Heart left ventricle (tissue), 16 donors: ENCODE data around the gene LRMDA. TPM values are rescaled to one million over a fixed set of nuclear protein-coding genes. Genes with fewer than 3 reads are reported as not detected.

Experiments
- ATAC-seq, 4 donors: fragments of 200-7000 bp; cut with Tn5 transposase; one replicate each; pipeline ENCODE4 v1.9.1; 2020 to 2022; ENCODE audit warnings: moderate library complexity in 4 of 4, mild to moderate bottlenecking in 3 of 4, moderate number of reproducible peaks in 1 of 4
- DNase-seq, 5 donors: peaks; one replicate each; pipeline ENCODE4 v3.0.0-alpha.2; 2020
- H3K27ac ChIP-seq, 12 donors: fragments of 200-600 bp; sonication (generic) in 4 of 12; one replicate each; pipeline versions ENCODE4 v1.5.0 to v1.8.0; 2016 to 2022; ENCODE audit warnings: mild to moderate bottlenecking in 2 of 12
- H3K27me3 ChIP-seq, 9 donors: fragments of 200-600 bp; sonication (generic) in 2 of 9; one replicate each; pipeline versions ENCODE4 v1.5.1 to v1.8.0; 2016 to 2022; ENCODE audit warnings: mild to moderate bottlenecking in 3 of 9
- H3K36me3 ChIP-seq, 9 donors: fragments of 200-600 bp; sonication (generic) in 2 of 9; one replicate each; pipeline versions ENCODE4 v1.5.0 to v1.8.0; 2018 to 2022; ENCODE audit warnings: mild to moderate bottlenecking in 2 of 9
- H3K4me1 ChIP-seq, 12 donors: fragments of 200-600 bp; sonication (generic) in 4 of 12; one replicate each; pipeline versions ENCODE4 v1.5.0 to v1.8.0; 2016 to 2022; ENCODE audit warnings: mild to moderate bottlenecking in 3 of 12
- H3K4me3 ChIP-seq, 12 donors: fragments of 200-600 bp; sonication (generic) in 4 of 12; one replicate each; pipeline versions ENCODE4 v1.5.0 to v1.8.0; 2017 to 2022; ENCODE audit warnings: mild to moderate bottlenecking in 9 of 12, moderate library complexity in 4 of 12
- H3K9me3 ChIP-seq, 12 donors: fragments of 200-600 bp; sonication (generic) in 4 of 12; one replicate each; pipeline versions ENCODE4 v1.5.0 to v1.8.0; 2016 to 2022; ENCODE audit warnings: mild to moderate bottlenecking in 1 of 12
- POLR2A ChIP-seq, 2 donors: fragments of 450-650 bp; IDR thresholded peaks; one replicate each; pipeline ENCODE4 v1.6.1; 2017; ENCODE audit warnings: antibody characterized with exemption in 2 of 2, mild to moderate bottlenecking in 2 of 2, moderate library complexity in 2 of 2
- WGBS, 4 donors: extraction: QIAGEN DNeasy Blood & Tissue Kit in 2 of 4; methylation state at CpG; one replicate each; pipeline versions ENCODE4 v1.1.5 to v1.1.7; 2013 to 2018; 5-methylcytosine and 5-hydroxymethylcytosine counted together
- intact Hi-C, 10 donors: fragments of 100-400 bp; cut with DNase I; formaldehyde crosslinking; loops; one replicate each; pipeline versions ENCODE4 v1.11.1 to v1.14.2; 2022
- polyA plus RNA-seq, 2 donors: library from polyadenylated mRNA; stranded (reverse); fragments of 200-250 nt; gene quantifications; one replicate each; pipeline ENCODE4 v1.2.3, GENCODE V29; 2013
- total RNA-seq, 9 donors: library from RNA; depleted of rRNA in 2 of 9; stranded (reverse); fragments of >200 nt in 2 of 9; fragmentation: NEBNext Ultra II Directional in 3 of 9; extraction: Animal tissue kit (Norgen Biotek cat#: 25700) in 3 of 9; gene quantifications; one replicate each; pipeline versions ENCODE4 v1.1.0 to v1.2.4, GENCODE V29; 2016 to 2023
- TF ChIP-seq, protein P1 (sequence below), 12 donors: fragments of 200-600 bp; sonication (generic) in 4 of 12; IDR thresholded peaks; one replicate each; pipeline versions ENCODE4 v1.5.0 to v1.8.0; 2018 to 2022; ENCODE audit warnings: antibody characterized with exemption in 12 of 12, mild to moderate bottlenecking in 5 of 12
- donor health status: ischemic (EF 13 %, LVEDD 7.1; RV severe dilation, severe dysfunction).
- donor health status: healthy with polysubstance abuse.
- donor health status: DM: no; HTN: yes; CAD: no.
- donor health status: DM: no; HTN: no; CAD: no.
- donor health status: ischemic (EF 25% LVEDD 6.9; RV normal size, moderate dysfunction).
- donor health status: ischemic (EF 25% LVEDD 5.7; RV mildly dilated, moderate dysfunction).
- donor health status: healthy.
- donor health status: DM: yes; HTN: yes; CAD: no.
- donor health status: ischemic (EF 35%, LVEDD 5.7; RV mildly dilated, moderate dysfunction).
- donor health status: nonischemic (EF 11% LVEDD 7.7; RV severe dilation, severe dysfunction).
- donor health status: DM: yes; HTN: yes; CAD: no.
- donor health status: PGD.
- donor health status: ischemic (EF 29% LVEDD 5.4; RV normal size, mild dysfunction).
- donor health status: nonischemic (EF 23%, LVEDD 6.1; RV moderate dilation, normal function).

The LRMDA gene
- total and polyA plus RNA-seq, 11 donors, result 2.4 to 34.4 (median 14.9) TPM

DNA sequence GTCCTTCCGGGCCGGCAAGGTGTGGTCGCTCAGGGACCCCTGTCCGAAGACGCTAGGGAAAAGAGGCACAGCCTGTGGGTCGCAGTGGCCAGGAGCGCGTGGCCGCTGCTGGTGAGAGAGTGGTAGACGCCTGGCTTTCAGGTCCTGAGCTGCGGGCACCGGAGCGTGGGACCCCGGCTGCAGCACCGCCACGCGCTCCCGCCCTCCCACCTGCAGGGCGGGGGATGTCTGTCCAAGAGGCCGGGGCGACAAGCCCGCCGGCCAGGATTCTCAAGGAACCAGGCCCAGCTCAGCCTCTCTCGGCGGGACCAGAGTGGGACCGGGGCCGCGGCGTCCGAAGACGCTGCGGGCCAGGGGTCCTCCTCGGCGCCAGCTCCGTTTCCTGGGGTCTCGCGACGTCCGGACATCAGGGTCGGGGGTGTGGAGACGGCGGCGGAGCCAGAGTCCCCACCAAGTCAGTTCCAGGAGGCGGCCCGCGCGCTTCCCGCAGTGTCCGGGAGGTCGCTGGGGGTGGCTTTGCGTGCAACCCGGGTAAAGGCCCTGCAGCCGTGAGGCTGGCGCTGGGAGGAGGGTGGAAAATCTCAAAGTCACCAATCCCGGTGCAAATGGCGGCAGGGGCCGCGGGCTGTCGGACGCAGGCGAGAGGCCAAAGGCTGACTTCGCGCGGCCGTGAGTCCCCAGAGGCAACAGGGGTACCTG is 35.3 kb upstream of the LRMDA start:
- Histone ChIP-seq H3K27me3 (peaks cover 0 to 23% (median 0%) of the 10 kb centered on the region in 9 donors), H3K27ac (peak overlapping the region; percentile 51 to 100 (median 82)), H3K4me1 (peaks cover 0 to 47% (median 13%) of the 10 kb centered on the region in 12 donors), H3K9me3 (no peaks in the 10 kb centered on the region), H3K4me3 (peak overlapping the region; percentile 21 to 96 (median 60)), H3K36me3 (peaks cover 0 to 19% (median 9%) of the 10 kb centered on the region in 9 donors)
- ATAC-seq, result peak in 2 of 4 donors; percentile 2 to 13
- intact Hi-C loops, result loop anchor here (2.0 to 10.0 kb wide), 17 partner anchors 99 to 1609 kb away; no protein-coding TSS in a partner anchor
- no peak for TF ChIP-seq POLR2A (IDR thresholded peaks at IDR 0.05)
- TF ChIP-seq, protein P1, sequence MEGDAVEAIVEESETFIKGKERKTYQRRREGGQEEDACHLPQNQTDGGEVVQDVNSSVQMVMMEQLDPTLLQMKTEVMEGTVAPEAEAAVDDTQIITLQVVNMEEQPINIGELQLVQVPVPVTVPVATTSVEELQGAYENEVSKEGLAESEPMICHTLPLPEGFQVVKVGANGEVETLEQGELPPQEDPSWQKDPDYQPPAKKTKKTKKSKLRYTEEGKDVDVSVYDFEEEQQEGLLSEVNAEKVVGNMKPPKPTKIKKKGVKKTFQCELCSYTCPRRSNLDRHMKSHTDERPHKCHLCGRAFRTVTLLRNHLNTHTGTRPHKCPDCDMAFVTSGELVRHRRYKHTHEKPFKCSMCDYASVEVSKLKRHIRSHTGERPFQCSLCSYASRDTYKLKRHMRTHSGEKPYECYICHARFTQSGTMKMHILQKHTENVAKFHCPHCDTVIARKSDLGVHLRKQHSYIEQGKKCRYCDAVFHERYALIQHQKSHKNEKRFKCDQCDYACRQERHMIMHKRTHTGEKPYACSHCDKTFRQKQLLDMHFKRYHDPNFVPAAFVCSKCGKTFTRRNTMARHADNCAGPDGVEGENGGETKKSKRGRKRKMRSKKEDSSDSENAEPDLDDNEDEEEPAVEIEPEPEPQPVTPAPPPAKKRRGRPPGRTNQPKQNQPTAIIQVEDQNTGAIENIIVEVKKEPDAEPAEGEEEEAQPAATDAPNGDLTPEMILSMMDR (IDR thresholded peaks at IDR 0.05), result no peak
- WGBS, 4 donors, result 24 to 63% (median 34%) methylated on average over 32 to 65 of the region's 65 CpGs
- DNase-seq, result peak in 4 of 5 donors; percentile 14 to 61 (median 38)

DNA sequence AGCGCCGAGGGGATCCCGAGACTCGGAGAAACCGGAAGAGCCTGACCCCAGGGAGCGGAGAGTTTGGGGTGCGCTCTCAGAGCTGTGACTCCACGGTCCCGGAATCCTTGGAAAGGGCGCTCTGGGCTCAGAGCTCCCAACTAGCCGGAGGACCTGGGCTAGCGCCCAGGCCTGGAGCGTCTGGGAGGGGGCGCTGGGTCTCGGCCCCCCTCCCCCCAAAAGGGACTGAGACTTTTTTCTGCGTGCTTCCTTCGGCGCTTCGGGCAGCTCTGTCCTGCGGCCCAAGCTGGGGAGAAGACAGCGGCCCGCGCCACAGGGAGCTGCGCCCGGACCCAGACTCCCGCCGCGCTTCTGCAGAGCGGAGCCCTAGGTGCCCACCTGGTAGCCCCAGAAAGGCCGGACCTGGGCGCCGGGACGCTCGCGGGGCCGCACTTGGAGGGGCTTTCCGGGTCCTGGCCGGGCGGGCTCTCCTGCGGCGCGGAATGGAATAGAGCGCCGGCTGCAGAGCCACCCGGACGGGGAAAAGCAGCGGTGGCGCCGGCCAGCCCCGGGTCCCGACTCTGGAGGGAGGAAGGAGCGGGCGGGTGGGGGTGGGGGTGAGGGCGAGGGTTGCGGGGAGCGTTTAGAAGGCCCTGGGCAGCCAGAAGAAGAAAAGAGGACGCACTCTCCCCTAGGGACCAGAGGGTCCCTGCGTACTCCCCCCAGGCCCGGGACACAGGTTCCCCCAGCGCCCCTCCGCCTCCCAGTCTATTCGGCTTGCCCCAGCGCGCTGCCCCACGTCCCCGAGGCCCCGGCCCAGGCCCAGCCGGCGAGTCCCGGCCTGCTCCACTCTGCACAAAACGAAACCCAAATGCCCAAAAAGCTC is 34.6 kb upstream of the LRMDA start:
- Histone ChIP-seq H3K9me3 (no peaks in the 10 kb centered on the region), H3K27me3 (peaks cover 0 to 23% (median 0%) of the 10 kb centered on the region in 9 donors), H3K36me3 (peaks cover 0 to 19% (median 9%) of the 10 kb centered on the region in 9 donors), H3K4me3 (peak overlapping the region; percentile 21 to 96 (median 60)), H3K27ac (peak overlapping the region; percentile 51 to 100 (median 82)), H3K4me1 (peaks cover 0 to 49% (median 13%) of the 10 kb centered on the region in 12 donors)
- ATAC-seq, result peak in 2 of 4 donors; percentile 2 to 14
- 23 to 40% (median 37%) methylated on average over 29 to 71 of the region's 71 CpGs for WGBS, 4 donors
- DNase-seq, result peak in 2 of 5 donors; percentile 33 to 46
- intact Hi-C loops, result loop anchor here in 9 of 10 donors (5.0 to 10.0 kb wide), 16 partner anchors 100 to 1608 kb away; no protein-coding TSS in a partner anchor
- TF ChIP-seq, protein P1 (IDR thresholded peaks at IDR 0.05), result no peak
- TF ChIP-seq POLR2A (IDR thresholded peaks at IDR 0.05), result no peak

GRCh38 chr10:75397496-75398199 is 33.8 kb upstream of the LRMDA start:
- H3K36me3 ChIP-seq, result peaks cover 0 to 19% (median 9%) of the 10 kb centered on the region in 9 donors
- intact Hi-C loops, result loop anchor here in 9 of 10 donors (2.0 to 10.0 kb wide), 17 partner anchors 100 to 1607 kb away; no protein-coding TSS in a partner anchor
- H3K4me1 ChIP-seq, result peaks cover 0 to 49% (median 13%) of the 10 kb centered on the region in 12 donors

More at GRCh38 chr10:75397496-75398199, 33.8 kb upstream of the LRMDA start:
- H3K27me3 ChIP-seq, result peaks cover 0 to 23% (median 0%) of the 10 kb centered on the region in 9 donors
- peak overlapping the region in 11 of 12 donors; percentile 33 to 96 (median 80) for H3K4me3 ChIP-seq
- H3K27ac ChIP-seq, result peak overlapping the region; percentile 51 to 100 (median 88)
- TF ChIP-seq POLR2A (IDR thresholded peaks at IDR 0.05), result no peak
- TF ChIP-seq, protein P1 (IDR thresholded peaks at IDR 0.05), result no peak
- DNase-seq, result peak in 1 of 5 donors; percentile 39
- WGBS, 4 donors, result 68 to 76% (median 73%) methylated on average over 19 of the region's 19 CpGs
- ATAC-seq, result no peak
- H3K9me3 ChIP-seq, result no peaks in the 10 kb centered on the region
